WTC11 (cell line): ENCODE data around the gene MZT2B. TPM values are rescaled to one million over a fixed set of nuclear protein-coding genes. Genes with fewer than 3 reads are reported as not detected.
"Not testable (repeated sequence)": the region's sequence is repeated elsewhere in the genome, so short reads cannot be mapped to it uniquely, and the experiment has no call there.

Source experiments
- ATAC-seq: fragments of 200-7000 bp; cut with Tn5 transposase; 2 replicates; pipeline ENCODE4 v1.10.0; 2021; ENCODE audit warnings: mild to moderate bottlenecking, moderate library complexity
- CTCF ChIA-PET: fragments of 300-600 bp; sonication (Branson Sonifier 250); formaldehyde crosslinking; loops from one replicate; lab custom pipeline; 2021; ENCODE audit warnings: antibody characterized with exemption; lab: Charles Lee
- POLR2A ChIA-PET: fragments of 350-600 bp; sonication (Branson Sonifier 250); formaldehyde crosslinking; loops from one replicate; lab custom pipeline; 2021; ENCODE audit warnings: antibody characterized with exemption; lab: Charles Lee
- DNase-seq: peaks from one replicate; pipeline ENCODE4 v3.0.0; 2021; ENCODE audit warnings: low spot score
- H3K27ac Mint-ChIP-seq: 2 replicates; pipeline ENCODE4 v1.8.0; 2021; ENCODE audit warnings: mixed read lengths
- H3K27me3 Mint-ChIP-seq: 2 replicates; pipeline ENCODE4 v1.8.0; 2021; ENCODE audit warnings: low read depth, mild to moderate bottlenecking, moderate library complexity, mixed read lengths
- H3K36me3 Mint-ChIP-seq: 2 replicates; pipeline ENCODE4 v1.8.0; 2021; ENCODE audit warnings: mixed read lengths
- H3K4me1 Mint-ChIP-seq: 2 replicates; pipeline ENCODE4 v1.8.0; 2022; ENCODE audit warnings: mixed read lengths
- H3K4me3 Mint-ChIP-seq: 2 replicates; pipeline ENCODE4 v1.8.0; 2021; ENCODE audit warnings: mild to moderate bottlenecking, moderate library complexity, mixed read lengths
- H3K9me3 Mint-ChIP-seq: 2 replicates; pipeline ENCODE4 v1.8.0; 2021; ENCODE audit warnings: mixed read lengths
- ATF3 ChIP-seq: sonication (generic); formaldehyde crosslinking; conservative IDR thresholded peaks from 2 replicates; pipeline ENCODE4 v1.8.1; 2022; ENCODE audit warnings: mild to moderate bottlenecking, missing genetic modification reagents
- CBFB ChIP-seq: sonication (generic); formaldehyde crosslinking; IDR thresholded peaks from 2 replicates; pipeline ENCODE4 v1.8.1; 2022; ENCODE audit warnings: mild to moderate bottlenecking, low read depth, missing genetic modification reagents
- CTCF ChIP-seq: fragments of 200-600 bp; IDR thresholded peaks from 2 replicates; pipeline ENCODE4 v1.8.0; 2022; ENCODE audit warnings: antibody characterized with exemption
- E2F5 ChIP-seq: sonication (generic); formaldehyde crosslinking; IDR thresholded peaks from 2 replicates; pipeline ENCODE4 v1.8.1; 2022; ENCODE audit warnings: mild to moderate bottlenecking, moderate library complexity, missing genetic modification reagents
- ELF4 ChIP-seq: sonication (generic); formaldehyde crosslinking; IDR thresholded peaks from 2 replicates; pipeline ENCODE4 v1.8.1; 2022; ENCODE audit warnings: low read depth, mild to moderate bottlenecking, moderate library complexity, missing genetic modification reagents
- GTF2I ChIP-seq: fragments of 250-450 bp; sonication (Bioruptor Pico); conservative IDR thresholded peaks from 2 replicates; pipeline ENCODE4 v1.4.0; 2021; ENCODE audit warnings: mild to moderate bottlenecking
- IRF1 ChIP-seq: sonication (generic); formaldehyde crosslinking; IDR thresholded peaks from 2 replicates; pipeline ENCODE4 v1.8.0; 2023; ENCODE audit warnings: missing genetic modification reagents
- KAT7 ChIP-seq: sonication (generic); formaldehyde crosslinking; IDR thresholded peaks from 2 replicates; pipeline ENCODE4 v1.8.1; 2023; ENCODE audit warnings: missing genetic modification reagents, mild to moderate bottlenecking, borderline replicate concordance
- RELA ChIP-seq: sonication (generic); formaldehyde crosslinking; IDR thresholded peaks from 2 replicates; pipeline ENCODE4 v1.8.1; 2022; ENCODE audit warnings: missing genetic modification reagents, mild to moderate bottlenecking, borderline replicate concordance
- RORB ChIP-seq: fragments of 250-450 bp; sonication (Bioruptor Pico); IDR thresholded peaks from 2 replicates; pipeline ENCODE4 v1.9.0; 2021; ENCODE audit warnings: mild to moderate bottlenecking
- SMAD3 ChIP-seq: sonication (generic); formaldehyde crosslinking; IDR thresholded peaks from 2 replicates; pipeline ENCODE4 v1.8.0; 2022; ENCODE audit warnings: missing genetic modification reagents, mild to moderate bottlenecking, borderline replicate concordance
- SP1 ChIP-seq: sonication (generic); formaldehyde crosslinking; conservative IDR thresholded peaks from 2 replicates; pipeline ENCODE4 v1.8.1; 2022; ENCODE audit warnings: missing genetic modification reagents
- TP53 ChIP-seq: sonication (generic); formaldehyde crosslinking; IDR thresholded peaks from 2 replicates; pipeline ENCODE4 v1.8.1; 2023; ENCODE audit warnings: mild to moderate bottlenecking, missing genetic modification reagents
- ZNF121 ChIP-seq: sonication (generic); formaldehyde crosslinking; IDR thresholded peaks from 2 replicates; pipeline ENCODE4 v1.8.0; 2023; ENCODE audit warnings: missing genetic modification reagents
- ZNF138 ChIP-seq: sonication (generic); formaldehyde crosslinking; conservative IDR thresholded peaks from 2 replicates; pipeline ENCODE4 v1.8.1; 2022; ENCODE audit warnings: mild to moderate bottlenecking, moderate library complexity, missing genetic modification reagents
- ZNF416 ChIP-seq: fragments of 250-450 bp; sonication (Bioruptor Pico); IDR thresholded peaks from 2 replicates; pipeline ENCODE4 v1.9.0; 2021; ENCODE audit warnings: mild to moderate bottlenecking, inconsistent platforms
- total RNA-seq: library from RNA; stranded (reverse); gene quantifications from 3 replicates; pipeline ENCODE4 v1.2.3, GENCODE V29; 2021
- TF ChIP-seq, protein P1 (sequence below): sonication (generic); formaldehyde crosslinking; IDR thresholded peaks from 2 replicates; pipeline ENCODE4 v1.8.1; 2023; ENCODE audit warnings: mild to moderate bottlenecking, missing genetic modification reagents, moderate library complexity
- TF ChIP-seq, protein P2 (sequence below): fragments of 250-450 bp; sonication (Bioruptor Pico); IDR thresholded peaks from 2 replicates; pipeline ENCODE4 v1.9.0; 2021; ENCODE audit warnings: moderate library complexity, mild to moderate bottlenecking, inconsistent platforms, borderline replicate concordance
- TF ChIP-seq, protein P3 (sequence below): sonication (generic); formaldehyde crosslinking; IDR thresholded peaks from 2 replicates; pipeline ENCODE4 v1.8.0; 2022; ENCODE audit warnings: mild to moderate bottlenecking, missing genetic modification reagents
- TF ChIP-seq, protein P4 (sequence below): sonication (generic); formaldehyde crosslinking; IDR thresholded peaks from 2 replicates; pipeline ENCODE4 v1.8.1; 2022; ENCODE audit warnings: low read depth, mild to moderate bottlenecking, moderate library complexity, missing genetic modification reagents, borderline replicate concordance

MZT2B gene
- total RNA-seq, 1 experiment from 2014 or later, result 183 TPM

- Mint-ChIP-seq H3K27ac (peak overlapping the region; percentile 60; the same call in 1 of the 2 replicates), H3K36me3 (peaks cover 19% of the 10 kb centered on the region)
- POLR2A ChIA-PET, result interaction anchor here (1.0 kb wide), 1 partner anchor 159 kb away, joined by 3 read pairs; no protein-coding TSS in a partner anchor
- H3K9me3 Mint-ChIP-seq, H3K4me1 Mint-ChIP-seq, H3K4me3 Mint-ChIP-seq, H3K27me3 Mint-ChIP-seq: not testable (repeated sequence)
- DNase-seq (peak; percentile 69), ATAC-seq (peak; percentile 76)
- peak; percentile 55 for TF ChIP-seq CTCF
- TF ChIP-seq ZNF416 (CRISPR knock-in tag), result peak; percentile 44; the same call in 1 of the 2 replicates
- CTCF ChIA-PET, result interaction anchor here (0.6 to 1.0 kb wide), 5 partner anchors 8 to 212 kb away, joined by 3 to 4 read pairs (median 3); no protein-coding TSS in a partner anchor
Measured at GRCh38 chr2:130155956-130156623, 26.0 kb upstream of the MZT2B start.

DNA sequence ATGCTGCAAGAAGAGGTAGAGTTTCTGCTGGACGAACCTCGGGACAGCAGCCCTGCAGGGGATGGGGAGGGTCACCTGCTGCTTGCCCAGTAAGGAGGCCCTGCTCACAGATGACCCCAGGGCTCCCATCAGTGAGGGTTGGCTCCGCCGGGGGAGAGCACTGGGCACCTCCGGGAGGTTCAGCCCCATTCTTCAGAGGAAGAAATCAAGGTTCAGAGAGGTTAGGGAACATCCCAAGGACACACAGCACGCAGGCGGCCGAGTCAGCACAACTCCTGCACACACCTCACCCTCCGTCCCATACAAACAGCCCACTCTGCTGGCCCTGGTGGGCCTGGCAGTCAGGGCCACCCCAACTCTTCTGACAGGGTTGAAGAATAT lies 25.4 kb upstream of the MZT2B start:
- ATAC-seq (no peak), DNase-seq (no peak)
- Mint-ChIP-seq H3K36me3 (peaks cover 19% of the 10 kb centered on the region), H3K9me3 (no peaks in the 10 kb centered on the region), H3K4me3 (no peak overlapping the region), H3K4me1 (peaks cover 3% of the 10 kb centered on the region), H3K27ac (peak overlapping the region; percentile 60; the same call in 1 of the 2 replicates), H3K27me3 (no peaks in the 10 kb centered on the region)
- TF ChIP-seq E2F5 (CRISPR knock-in tag) (no peak), ZNF121 (no peak), TP53 (no peak), IRF1 (no peak), SP1 (CRISPR knock-in tag) (no peak), ATF3 (CRISPR knock-in tag) (no peak), GTF2I (CRISPR knock-in tag) (no peak), KAT7 (CRISPR knock-in tag) (no peak), SMAD3 (CRISPR knock-in tag) (no peak), CBFB (CRISPR knock-in tag) (no peak), RORB (CRISPR knock-in tag) (no peak), ZNF416 (CRISPR knock-in tag) (no peak), ELF4 (CRISPR knock-in tag) (no peak), RELA (CRISPR knock-in tag) (no peak), ZNF138 (no peak)
- TF ChIP-seq, protein P1, sequence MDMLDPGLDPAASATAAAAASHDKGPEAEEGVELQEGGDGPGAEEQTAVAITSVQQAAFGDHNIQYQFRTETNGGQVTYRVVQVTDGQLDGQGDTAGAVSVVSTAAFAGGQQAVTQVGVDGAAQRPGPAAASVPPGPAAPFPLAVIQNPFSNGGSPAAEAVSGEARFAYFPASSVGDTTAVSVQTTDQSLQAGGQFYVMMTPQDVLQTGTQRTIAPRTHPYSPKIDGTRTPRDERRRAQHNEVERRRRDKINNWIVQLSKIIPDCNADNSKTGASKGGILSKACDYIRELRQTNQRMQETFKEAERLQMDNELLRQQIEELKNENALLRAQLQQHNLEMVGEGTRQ (CRISPR knock-in tag), result no peak
- TF ChIP-seq, protein P2, sequence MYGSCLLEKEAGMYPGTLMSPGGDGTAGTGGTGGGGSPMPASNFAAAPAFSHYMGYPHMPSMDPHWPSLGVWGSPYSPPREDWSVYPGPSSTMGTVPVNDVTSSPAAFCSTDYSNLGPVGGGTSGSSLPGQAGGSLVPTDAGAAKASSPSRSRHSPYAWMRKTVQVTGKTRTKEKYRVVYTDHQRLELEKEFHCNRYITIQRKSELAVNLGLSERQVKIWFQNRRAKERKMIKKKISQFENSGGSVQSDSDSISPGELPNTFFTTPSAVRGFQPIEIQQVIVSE, result no peak
- TF ChIP-seq, protein P3, sequence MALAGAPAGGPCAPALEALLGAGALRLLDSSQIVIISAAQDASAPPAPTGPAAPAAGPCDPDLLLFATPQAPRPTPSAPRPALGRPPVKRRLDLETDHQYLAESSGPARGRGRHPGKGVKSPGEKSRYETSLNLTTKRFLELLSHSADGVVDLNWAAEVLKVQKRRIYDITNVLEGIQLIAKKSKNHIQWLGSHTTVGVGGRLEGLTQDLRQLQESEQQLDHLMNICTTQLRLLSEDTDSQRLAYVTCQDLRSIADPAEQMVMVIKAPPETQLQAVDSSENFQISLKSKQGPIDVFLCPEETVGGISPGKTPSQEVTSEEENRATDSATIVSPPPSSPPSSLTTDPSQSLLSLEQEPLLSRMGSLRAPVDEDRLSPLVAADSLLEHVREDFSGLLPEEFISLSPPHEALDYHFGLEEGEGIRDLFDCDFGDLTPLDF (CRISPR knock-in tag), result no peak
- TF ChIP-seq, protein P4, sequence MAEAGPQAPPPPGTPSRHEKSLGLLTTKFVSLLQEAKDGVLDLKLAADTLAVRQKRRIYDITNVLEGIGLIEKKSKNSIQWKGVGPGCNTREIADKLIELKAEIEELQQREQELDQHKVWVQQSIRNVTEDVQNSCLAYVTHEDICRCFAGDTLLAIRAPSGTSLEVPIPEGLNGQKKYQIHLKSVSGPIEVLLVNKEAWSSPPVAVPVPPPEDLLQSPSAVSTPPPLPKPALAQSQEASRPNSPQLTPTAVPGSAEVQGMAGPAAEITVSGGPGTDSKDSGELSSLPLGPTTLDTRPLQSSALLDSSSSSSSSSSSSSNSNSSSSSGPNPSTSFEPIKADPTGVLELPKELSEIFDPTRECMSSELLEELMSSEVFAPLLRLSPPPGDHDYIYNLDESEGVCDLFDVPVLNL (CRISPR knock-in tag), result no peak
- ChIA-PET CTCF (interaction anchor here (0.6 to 1.0 kb wide), 2 partner anchors 167 to 212 kb away, joined by 3 read pairs; no protein-coding TSS in a partner anchor), POLR2A (interaction anchor here (1.0 kb wide), 1 partner anchor 159 kb away, joined by 3 read pairs; no protein-coding TSS in a partner anchor)

DNA sequence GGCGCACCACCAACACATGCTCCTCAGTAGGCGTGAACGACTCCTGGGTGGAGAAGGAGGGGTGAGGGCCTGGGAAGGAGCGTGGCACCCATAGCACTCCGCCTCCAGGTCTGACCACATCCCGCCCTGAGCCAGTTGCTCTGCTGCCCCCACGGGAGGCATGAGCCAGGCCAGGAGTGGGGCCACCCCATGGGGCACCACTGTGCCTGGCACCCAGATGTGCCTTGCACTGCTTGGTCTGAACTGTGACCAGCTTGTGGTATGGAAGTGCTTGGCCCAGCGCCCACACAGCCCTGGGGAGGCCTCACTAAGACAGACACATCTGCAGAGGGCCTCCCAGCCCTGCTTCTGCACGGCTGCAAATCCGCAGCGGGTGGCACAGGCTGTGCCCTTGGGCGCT lies 24.7 kb upstream of the MZT2B start:
- CTCF ChIA-PET, POLR2A ChIA-PET, DNase-seq, H3K27ac Mint-ChIP-seq, H3K27me3 Mint-ChIP-seq, H3K9me3 Mint-ChIP-seq, H3K4me1 Mint-ChIP-seq, H3K4me3 Mint-ChIP-seq, ATAC-seq: not testable (repeated sequence)
- peaks cover 19% of the 10 kb centered on the region for H3K36me3 Mint-ChIP-seq

GRCh38 chr2:130157825-130158514 lies 24.1 kb upstream of the MZT2B start:
- POLR2A ChIA-PET, H3K4me3 Mint-ChIP-seq, H3K27me3 Mint-ChIP-seq, H3K27ac Mint-ChIP-seq, DNase-seq, H3K9me3 Mint-ChIP-seq, H3K4me1 Mint-ChIP-seq, CTCF ChIA-PET, ATAC-seq: not testable (repeated sequence)
- peaks cover 18% of the 10 kb centered on the region for H3K36me3 Mint-ChIP-seq
